ENCODE results near the gene HSP90B1. TPM values are rescaled to one million over a fixed set of nuclear protein-coding genes. Genes with fewer than 3 reads are reported as not detected.

Gene HSP90B1
- total and polyA plus RNA-seq, 2 donors from 2014 or later: 521 to 806 TPM

GRCh38 chr12:103936679-103937078 lies 6.5 kb downstream of the HSP90B1 start:
- intact Hi-C loops (cut with DNase I): no loop called here
- no peak for TF ChIP-seq CTCF (IDR thresholded peaks at IDR 0.05; ENCODE audit: borderline replicate concordance, extremely low read depth, insufficient read depth)
- no peak overlapping the region for H3K4me3 ChIP-seq (ENCODE audit: low read length in 3 of 3)
- FAIRE-seq (no peak), DNase-seq (no peak)
- H3K9ac ChIP-seq (ENCODE audit: low read length in 3 of 3): no peak overlapping the region
- H3K27ac ChIP-seq (ENCODE audit: low read depth in 2 of 2, low read length in 2 of 2): no peak overlapping the region
- peaks cover 0 to 17% (median 14%) of the 10 kb centered on the region in 3 donors for H3K4me1 ChIP-seq (ENCODE audit: control insufficient read depth in 2 of 3, insufficient read depth in 2 of 3, low read depth in 1 of 3, low read length in 3 of 3)
- H3K9me3 ChIP-seq (ENCODE audit: control insufficient read depth in 2 of 3, insufficient read depth in 1 of 3, low read length in 3 of 3): no peaks in the 10 kb centered on the region
- H3K36me3 ChIP-seq (ENCODE audit: control insufficient read depth in 2 of 3, insufficient read depth in 3 of 3, low read length in 3 of 3): peaks cover 20 to 75% (median 58%) of the 10 kb centered on the region in 3 donors
- no peaks in the 10 kb centered on the region for H3K27me3 ChIP-seq (ENCODE audit: control insufficient read depth, insufficient read depth, low read length)

DNA sequence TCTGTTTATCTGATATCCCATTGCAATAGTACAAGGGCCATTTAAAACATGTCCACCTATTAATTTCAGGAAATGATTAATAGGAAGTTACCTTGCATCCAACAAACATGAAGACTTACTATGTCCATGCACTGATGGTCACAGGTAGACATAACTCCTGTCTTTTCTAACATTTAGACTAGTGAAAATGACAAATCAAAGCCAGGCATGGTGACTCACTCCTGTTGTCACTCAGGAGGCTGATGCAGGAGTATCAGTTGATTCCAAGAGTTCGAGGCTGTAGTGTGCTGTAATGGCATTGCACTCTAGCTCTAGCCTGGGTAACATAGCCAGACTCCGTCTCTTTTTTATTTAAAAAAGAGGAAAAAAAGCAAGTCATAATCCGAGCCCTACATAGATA lies 14.8 kb downstream of the HSP90B1 start:
- DNase-seq (no peak), FAIRE-seq (no peak)
- no peaks in the 10 kb centered on the region for H3K4me1 ChIP-seq (ENCODE audit: control insufficient read depth in 2 of 3, insufficient read depth in 2 of 3, low read depth in 1 of 3, low read length in 3 of 3)
- no peak overlapping the region for H3K9ac ChIP-seq (ENCODE audit: low read length in 3 of 3)
- intact Hi-C loops (cut with DNase I): no loop called here
- no peak overlapping the region for H3K27ac ChIP-seq (ENCODE audit: low read depth in 2 of 2, low read length in 2 of 2)
- no peak overlapping the region for H3K4me3 ChIP-seq (ENCODE audit: low read length in 3 of 3)
- no peak for TF ChIP-seq CTCF (IDR thresholded peaks at IDR 0.05; ENCODE audit: borderline replicate concordance, extremely low read depth, insufficient read depth)
- no peaks in the 10 kb centered on the region for H3K9me3 ChIP-seq (ENCODE audit: control insufficient read depth in 2 of 3, insufficient read depth in 1 of 3, low read length in 3 of 3)
- peaks cover 27 to 80% (median 68%) of the 10 kb centered on the region in 3 donors for H3K36me3 ChIP-seq (ENCODE audit: control insufficient read depth in 2 of 3, insufficient read depth in 3 of 3, low read length in 3 of 3)
- no peaks in the 10 kb centered on the region for H3K27me3 ChIP-seq (ENCODE audit: control insufficient read depth, insufficient read depth, low read length)

GRCh38 chr12:103947871-103948555 lies 17.8 kb downstream of the HSP90B1 start:
- Histone ChIP-seq H3K9ac (ENCODE audit: low read length in 3 of 3) (no peak overlapping the region), H3K9me3 (ENCODE audit: control insufficient read depth in 2 of 3, insufficient read depth in 1 of 3, low read length in 3 of 3) (no peaks in the 10 kb centered on the region), H3K27me3 (ENCODE audit: control insufficient read depth, insufficient read depth, low read length) (no peaks in the 10 kb centered on the region), H3K4me1 (ENCODE audit: control insufficient read depth in 2 of 3, insufficient read depth in 2 of 3, low read depth in 1 of 3, low read length in 3 of 3) (no peaks in the 10 kb centered on the region), H3K4me3 (ENCODE audit: low read length in 3 of 3) (no peak overlapping the region), H3K27ac (ENCODE audit: low read depth in 2 of 2, low read length in 2 of 2) (no peak overlapping the region), H3K36me3 (ENCODE audit: control insufficient read depth in 2 of 3, insufficient read depth in 3 of 3, low read length in 3 of 3) (peaks cover 22 to 67% (median 57%) of the 10 kb centered on the region in 3 donors)
- no peak for TF ChIP-seq CTCF (IDR thresholded peaks at IDR 0.05; ENCODE audit: borderline replicate concordance, extremely low read depth, insufficient read depth)
- FAIRE-seq: no peak
- no peak for DNase-seq
- intact Hi-C loops (cut with DNase I): no loop called here
